ENCODE data around the gene EFEMP2.
"Not testable (repeated sequence)": the region's sequence is repeated elsewhere in the genome, so short reads cannot be mapped to it uniquely, and the experiment has no call there.

DNA sequence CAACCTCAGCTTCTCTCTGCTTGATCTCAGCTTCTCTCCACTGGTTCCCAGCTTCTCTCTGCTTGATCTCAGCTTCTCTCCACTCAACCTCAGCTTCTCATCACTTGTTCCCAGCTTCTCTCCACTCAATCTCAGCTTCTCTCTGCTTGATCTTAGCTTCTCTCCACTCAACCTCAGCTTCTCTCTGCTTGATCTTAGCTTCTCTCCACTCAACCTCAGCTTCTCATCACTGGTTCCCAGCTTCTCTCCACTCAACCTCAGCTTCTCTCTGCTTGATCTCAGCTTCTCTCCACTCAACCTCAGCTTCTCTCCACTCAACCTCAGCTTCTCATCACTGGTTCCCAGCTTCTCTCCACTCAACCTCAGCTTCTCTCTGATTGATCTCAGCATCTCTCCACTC lies 40.4 kb downstream of the EFEMP2 start:
- not testable (repeated sequence) for TF ChIP-seq EZH2, EZH2phosphoT487 (IDR thresholded peaks at IDR 0.05)
- TF ChIP-seq, protein P1, sequence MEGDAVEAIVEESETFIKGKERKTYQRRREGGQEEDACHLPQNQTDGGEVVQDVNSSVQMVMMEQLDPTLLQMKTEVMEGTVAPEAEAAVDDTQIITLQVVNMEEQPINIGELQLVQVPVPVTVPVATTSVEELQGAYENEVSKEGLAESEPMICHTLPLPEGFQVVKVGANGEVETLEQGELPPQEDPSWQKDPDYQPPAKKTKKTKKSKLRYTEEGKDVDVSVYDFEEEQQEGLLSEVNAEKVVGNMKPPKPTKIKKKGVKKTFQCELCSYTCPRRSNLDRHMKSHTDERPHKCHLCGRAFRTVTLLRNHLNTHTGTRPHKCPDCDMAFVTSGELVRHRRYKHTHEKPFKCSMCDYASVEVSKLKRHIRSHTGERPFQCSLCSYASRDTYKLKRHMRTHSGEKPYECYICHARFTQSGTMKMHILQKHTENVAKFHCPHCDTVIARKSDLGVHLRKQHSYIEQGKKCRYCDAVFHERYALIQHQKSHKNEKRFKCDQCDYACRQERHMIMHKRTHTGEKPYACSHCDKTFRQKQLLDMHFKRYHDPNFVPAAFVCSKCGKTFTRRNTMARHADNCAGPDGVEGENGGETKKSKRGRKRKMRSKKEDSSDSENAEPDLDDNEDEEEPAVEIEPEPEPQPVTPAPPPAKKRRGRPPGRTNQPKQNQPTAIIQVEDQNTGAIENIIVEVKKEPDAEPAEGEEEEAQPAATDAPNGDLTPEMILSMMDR (IDR thresholded peaks at IDR 0.05): not testable (repeated sequence)

Data from neural progenitor cell (in vitro differentiated cells).